Measurements from ENCODE around the gene MUC20.
"Not testable (repeated sequence)": the region's sequence is repeated elsewhere in the genome, so short reads cannot be mapped to it uniquely, and the experiment has no call there.

Gene MUC20

DNA sequence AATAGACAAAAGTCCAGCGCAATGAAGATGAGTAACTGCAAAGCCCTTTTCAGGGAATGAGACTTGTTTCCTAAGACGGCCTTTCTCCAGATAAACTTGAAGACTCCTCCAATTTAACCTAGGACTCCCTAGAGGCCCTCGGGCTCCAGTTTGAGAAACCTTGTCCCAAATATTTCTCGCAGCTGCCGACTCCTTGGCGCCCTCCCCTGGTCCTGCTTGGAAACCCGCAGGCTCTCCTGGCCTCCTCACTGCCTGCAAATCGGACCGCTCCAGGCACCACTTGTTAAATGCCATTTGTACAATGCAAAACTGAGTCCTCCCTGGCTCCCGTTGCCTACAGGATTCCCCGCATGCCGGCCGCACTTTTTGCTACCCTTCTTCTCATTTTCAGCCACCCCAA is 54.1 kb downstream of the MUC20 start:
- DNase-seq, result no peak

DNA sequence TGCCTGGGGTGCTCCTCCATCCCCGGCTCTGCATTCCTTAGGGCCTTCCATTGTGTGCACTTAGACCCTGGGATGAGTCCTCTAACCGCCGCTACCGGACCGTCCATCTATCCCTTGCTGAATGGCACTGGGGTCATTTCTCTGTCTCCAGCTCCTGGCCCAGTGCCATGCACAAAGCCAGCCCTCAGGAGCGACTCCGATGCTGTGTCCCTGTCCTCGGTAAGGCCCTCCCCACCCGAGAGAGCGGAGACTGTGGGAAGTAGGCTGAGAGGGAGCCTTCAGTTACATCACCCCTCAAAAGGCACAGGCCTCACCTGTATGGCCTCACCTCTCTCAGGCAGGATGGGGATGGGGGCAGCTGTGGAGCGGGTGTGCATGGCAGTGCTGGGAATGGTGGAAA is 57.2 kb downstream of the MUC20 start:
- DNase-seq, result no peak

DNA sequence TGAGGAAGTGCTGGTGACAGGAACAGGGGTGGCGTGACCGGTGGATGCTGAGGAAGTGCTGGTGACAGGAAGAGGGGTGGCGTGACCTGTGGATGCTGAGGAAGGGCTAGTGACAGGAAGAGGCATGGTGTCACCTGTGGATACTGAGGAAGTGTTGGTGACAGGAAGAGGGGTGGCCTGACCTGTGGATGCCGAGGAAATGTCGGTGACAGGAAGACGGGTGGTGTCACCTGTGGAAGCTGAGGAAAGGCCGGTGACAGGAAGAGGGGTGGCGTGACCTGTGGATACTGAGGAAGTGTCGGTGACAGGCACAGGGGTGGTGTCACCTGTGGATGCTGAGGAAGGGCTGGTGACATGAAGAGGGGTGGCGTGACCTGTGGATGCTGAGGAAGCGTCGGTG is 60.5 kb downstream of the MUC20 start:
- DNase-seq, result not testable (repeated sequence)

Measured in SIG-M5 (cell line).